HG02588 (cell line): ENCODE data around the gene COL6A2.
"Not testable (repeated sequence)": the region's sequence is repeated elsewhere in the genome, so short reads cannot be mapped to it uniquely, and the experiment has no call there.

ENCODE experiments used
- ATAC-seq: cut with Tn5 transposase; IDR thresholded peaks from one replicate; pipeline ENCODE4 v1.9.1; 2021; ENCODE audit warnings: mild to moderate bottlenecking, moderate library complexity; ENCODE audit not compliant: unreplicated experiment

The COL6A2 gene

GRCh38 chr21:46097336-46098293 lies at the start of gene COL6A2:
TSS of gene COL6A2 (plus strand) at chr21:46098112.
- no peak for ATAC-seq

DNA sequence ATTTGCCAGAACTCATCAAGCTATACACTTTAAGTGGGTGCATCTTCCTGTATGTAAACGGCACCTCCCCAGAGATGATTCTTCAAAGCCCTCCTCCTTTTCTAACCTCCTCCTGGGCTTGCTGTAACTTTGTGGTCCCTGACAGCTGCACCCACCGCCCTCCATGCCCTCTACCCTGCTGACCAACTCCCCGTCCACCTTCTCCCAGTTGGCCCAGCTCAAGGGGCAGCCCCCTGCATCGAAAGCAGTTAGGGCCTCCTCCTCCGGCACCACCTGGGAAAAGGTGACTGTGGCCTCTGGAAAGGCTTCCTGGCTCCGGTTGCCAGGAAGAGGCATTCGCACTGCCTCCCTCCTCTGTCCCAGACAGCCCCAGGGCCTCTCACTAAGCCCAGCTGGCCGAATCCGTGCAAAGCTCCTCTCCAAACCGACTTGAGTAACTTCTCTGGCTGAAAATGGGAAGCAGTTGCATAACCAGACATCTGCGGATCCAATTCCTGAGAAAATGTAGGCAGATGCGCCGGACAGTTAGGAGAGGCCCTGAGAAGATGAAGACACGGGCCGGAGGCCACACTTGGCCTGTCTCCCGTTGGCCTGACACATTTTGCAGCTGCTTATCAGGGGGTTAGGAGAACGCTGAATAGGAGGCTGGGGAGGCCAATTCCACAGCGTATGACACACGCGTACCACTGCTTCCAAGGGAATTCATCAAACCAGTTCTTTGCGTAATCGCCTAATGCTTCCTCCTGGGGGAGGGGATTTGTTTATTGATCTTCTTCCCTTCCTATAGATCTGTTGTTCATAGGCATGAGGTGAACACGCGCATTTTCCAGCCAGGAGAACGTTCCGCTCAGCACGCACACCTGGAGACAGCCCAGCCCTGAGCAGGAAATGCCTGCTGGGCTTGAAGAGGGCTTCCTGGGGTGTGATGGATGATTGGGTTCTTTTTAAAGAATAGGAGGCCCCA lies 48.7 kb upstream of the COL6A2 start:
- no peak for ATAC-seq

GRCh38 chr21:46049890-46050667 lies 47.8 kb upstream of the COL6A2 start:
- ATAC-seq, result no peak

DNA sequence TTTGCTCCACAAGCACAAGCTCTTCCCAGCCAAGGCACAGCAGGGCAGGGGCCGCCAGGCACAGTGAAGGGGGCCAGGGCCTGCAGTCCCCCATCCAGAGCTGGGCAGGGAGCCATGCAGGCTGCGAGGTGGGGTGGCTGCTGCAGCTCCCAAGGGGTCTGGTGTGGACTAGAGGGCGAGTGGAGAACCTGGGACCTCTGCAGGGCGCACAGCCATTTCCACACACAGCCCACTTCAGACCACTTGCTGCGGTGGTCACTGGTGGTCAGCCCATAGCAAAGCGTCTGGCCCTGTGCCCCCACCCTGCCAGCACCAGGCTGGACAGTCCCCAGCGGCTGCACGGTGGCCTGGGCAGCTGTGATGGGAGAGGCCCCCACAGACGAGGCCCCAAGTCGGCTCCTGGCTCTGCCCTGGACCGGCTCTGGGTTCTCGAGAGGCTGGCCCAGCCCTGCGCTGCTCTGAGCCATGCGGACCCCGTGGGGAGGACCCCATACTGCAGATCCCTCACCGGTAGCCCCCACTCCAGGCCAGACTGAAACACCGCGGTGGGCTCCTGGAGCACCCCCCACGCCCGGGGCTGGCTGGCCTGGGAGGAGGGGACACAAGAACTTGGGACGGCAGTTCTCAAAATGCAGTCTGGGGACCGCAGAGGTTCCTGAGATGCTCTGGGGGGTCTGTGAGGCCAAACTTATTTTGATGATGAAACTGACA lies 47.1 kb upstream of the COL6A2 start:
- no peak for ATAC-seq

- no peak for ATAC-seq
Observed at GRCh38 chr21:46051379-46051770, 46.5 kb upstream of the COL6A2 start.

DNA sequence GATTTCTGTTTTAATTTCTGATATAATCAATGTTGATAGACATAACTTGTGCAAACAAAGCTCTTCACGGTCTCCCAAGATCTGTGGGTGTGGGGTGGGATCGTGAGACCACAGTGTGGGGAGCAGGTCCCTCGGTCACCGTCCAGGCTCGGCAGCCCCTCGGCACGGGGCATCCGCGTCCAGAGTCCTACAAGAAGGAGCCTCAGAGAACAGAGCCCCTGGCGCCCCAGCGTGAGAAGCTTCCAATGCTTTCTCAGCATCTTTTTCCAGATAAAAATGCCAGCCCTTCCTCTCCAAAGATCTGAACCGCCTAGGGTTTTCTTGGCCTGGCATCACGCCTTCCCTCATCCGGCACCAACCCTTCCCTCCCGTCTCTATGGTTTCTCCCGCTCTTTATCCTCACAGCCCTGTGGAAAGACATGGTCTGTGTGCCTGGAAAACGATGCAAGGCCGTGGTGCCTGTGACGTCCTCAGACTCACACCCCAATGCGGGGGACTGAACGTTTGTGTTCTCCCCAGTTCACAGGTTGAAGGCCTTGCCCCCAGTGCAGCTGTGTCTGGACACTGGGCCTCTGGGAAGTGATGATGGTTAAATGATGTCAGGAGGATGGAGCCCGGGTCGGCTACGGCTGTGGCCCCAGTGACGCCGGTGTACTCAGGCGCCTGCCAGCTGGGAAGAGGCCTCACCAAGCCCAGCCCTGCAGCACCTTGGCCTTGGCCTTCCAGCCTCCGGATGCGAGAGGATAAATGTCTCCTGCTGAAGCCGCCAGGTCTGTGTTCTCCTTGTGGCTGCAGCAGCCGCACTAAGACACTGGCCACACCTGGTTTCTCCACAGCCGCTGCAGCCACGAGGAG lies 45.9 kb upstream of the COL6A2 start:
- ATAC-seq, result no peak

DNA sequence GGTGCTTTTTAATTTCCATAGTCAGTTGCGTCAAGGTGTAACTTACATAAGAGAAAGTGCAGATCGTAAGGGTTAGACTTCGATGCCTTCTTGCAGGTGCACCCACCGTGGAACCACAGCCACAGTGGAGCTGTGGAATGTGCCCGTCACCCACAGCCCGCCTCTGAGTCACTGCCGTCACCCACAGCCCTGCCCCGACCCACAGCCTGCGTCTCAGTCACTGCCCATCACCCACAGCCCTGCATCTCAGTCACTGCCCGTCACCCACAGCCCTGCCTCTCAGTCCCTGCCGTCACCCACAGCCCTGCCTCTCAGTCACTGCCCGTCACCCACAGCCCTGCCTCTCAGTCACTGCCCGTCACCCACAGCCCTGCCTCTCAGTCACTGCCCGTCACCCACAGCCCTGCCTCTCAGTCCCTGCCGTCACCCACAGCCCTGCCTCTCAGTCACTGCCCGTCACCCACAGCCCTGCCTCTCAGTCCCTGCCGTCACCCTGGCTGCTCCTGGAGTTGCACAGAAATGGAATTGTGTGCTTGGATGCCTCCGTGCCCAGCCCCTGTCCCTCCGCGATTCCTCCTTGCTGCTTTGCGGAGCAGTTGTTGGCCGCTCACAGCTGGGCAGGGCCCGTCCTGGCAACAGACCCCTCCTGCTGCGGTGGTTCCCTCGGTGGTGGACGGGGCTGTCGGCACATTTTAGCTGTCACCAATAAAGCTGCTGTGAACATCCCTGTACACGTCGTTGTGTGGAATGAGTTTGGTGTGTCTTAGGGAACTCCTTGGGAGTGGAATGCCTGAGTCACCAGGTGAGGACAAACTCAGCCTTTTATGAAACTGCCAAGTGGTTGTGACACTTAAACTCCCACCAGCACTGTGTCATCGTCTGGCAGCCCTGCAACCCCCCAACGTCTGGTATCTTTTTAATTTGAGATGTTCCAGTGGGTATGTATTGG lies 44.9 kb upstream of the COL6A2 start:
- no peak for ATAC-seq

GRCh38 chr21:46054031-46054430 lies 43.9 kb upstream of the COL6A2 start:
- ATAC-seq, result no peak

DNA sequence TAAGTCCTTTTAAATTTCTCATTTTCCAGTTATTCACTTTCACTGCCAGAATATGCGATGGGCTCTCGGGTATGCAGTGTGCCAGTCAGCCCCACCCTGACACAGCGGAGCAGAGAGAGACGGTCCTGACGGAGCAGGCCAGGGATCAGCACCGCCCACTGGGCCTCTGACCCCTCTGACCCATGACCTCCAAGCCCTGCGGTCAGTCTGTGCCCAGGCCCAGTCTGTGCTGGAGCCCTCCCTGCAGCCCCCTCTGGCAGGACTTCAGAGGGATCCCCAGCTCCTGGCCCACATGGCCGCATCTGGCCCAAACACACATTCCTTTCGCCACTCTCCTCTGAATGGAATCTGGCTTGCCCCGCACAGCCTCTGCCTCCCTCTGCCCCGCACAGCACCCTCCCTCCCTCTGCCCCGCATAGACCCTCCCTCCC lies 43.4 kb upstream of the COL6A2 start:
- no peak for ATAC-seq

DNA sequence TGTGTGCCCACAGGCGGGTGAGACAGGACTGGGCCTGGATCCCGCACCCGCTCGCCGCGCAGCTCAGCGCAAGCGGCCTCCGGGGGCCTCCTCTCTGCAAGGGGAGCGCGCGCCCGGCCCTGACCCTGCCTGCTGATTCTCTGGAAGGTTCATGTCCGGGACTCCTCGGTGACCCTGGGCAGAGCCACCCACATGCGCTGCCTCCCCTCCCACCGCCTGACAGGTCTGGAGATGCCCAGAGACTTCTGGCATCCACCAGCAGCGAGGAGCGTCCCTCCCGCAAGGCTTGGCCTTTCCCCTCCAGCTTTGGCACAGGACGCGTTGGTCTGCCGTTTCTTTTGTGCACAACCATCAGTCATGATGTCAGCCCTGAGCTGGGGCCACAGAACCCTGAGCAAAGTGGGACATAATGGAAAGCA lies 42.0 kb upstream of the COL6A2 start:
- no peak for ATAC-seq

- no peak for ATAC-seq
Observed at GRCh38 chr21:46056450-46056903, 41.4 kb upstream of the COL6A2 start.

GRCh38 chr21:46057111-46057709 lies 40.7 kb upstream of the COL6A2 start:
- ATAC-seq, result no peak

GRCh38 chr21:46057710-46058241 lies 40.1 kb upstream of the COL6A2 start:
- ATAC-seq, result no peak

- no peak for ATAC-seq
Observed at GRCh38 chr21:46058431-46059145, 39.3 kb upstream of the COL6A2 start.

DNA sequence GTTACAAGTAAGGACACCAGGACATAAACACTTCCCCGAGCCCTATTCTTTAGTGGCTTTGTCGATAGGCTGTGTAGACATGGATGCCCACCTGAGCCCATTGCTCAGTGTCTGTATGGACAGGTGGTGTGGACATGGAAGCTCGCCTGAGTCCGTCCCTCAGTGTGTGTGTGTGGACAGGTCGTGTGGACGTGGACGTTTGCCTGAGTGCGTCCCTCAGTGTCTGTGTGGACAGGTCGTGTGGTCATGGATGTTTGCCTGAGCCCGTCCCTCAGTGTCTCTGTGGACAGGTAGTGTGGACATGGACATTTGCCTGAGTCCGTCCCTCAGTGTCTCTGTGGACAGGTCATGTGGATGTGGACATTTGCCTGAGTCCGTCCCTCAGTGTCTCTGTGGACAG lies 38.7 kb upstream of the COL6A2 start:
- no peak for ATAC-seq

- ATAC-seq, result not testable (repeated sequence)
Observed at GRCh38 chr21:46059711-46060455, 38.0 kb upstream of the COL6A2 start.
